IMR-90 (cell line): ENCODE results near the gene CCDC27. TPM values are rescaled to one million over a fixed set of nuclear protein-coding genes. Genes with fewer than 3 reads are reported as not detected.

Experiments used
- ATAC-seq: fragments of 200-7000 bp; cut with Tn5 transposase; 2 replicates; pipeline ENCODE4 v1.9.1; 2020; ENCODE audit warnings: low read depth, mild to moderate bottlenecking, moderate library complexity
- BruUV-seq: library from RNA; stranded (reverse); fragments of 400-500 nt; replicated peaks from 2 replicates; lab custom pipeline; 2021; lab: Mats Ljungman, UMichigan
- CTCF ChIA-PET: fragments of 300-600 bp; formaldehyde crosslinking; extraction: SDS; loops from one replicate; lab custom pipeline; 2021; ENCODE audit warnings: antibody characterized with exemption; lab: Yijun Ruan, JAX
- POLR2A ChIA-PET: fragments of 300-600 bp; sonication (Branson Sonifier 250); formaldehyde crosslinking; loops from one replicate; lab custom pipeline; 2022; ENCODE audit warnings: antibody characterized with exemption; ENCODE audit not compliant: unreplicated experiment; lab: Charles Lee
- DNase-seq: peaks from one replicate; pipeline ENCODE4 v3.0.0; 2013
- H2AFZ ChIP-seq: replicated peaks from 2 replicates; pipeline ENCODE3; 2013; ENCODE audit warnings: low read length, mild to moderate bottlenecking; ENCODE audit not compliant: poor library complexity
- H2AK5ac ChIP-seq: 2 replicates; pipeline ENCODE4 v1.6.1; 2013; ENCODE audit warnings: low read depth, low read length, inconsistent platforms
- H2AK9ac ChIP-seq: replicated peaks from 2 replicates; pipeline ENCODE3; 2013; ENCODE audit warnings: mild to moderate bottlenecking, low read depth, low read length, moderate library complexity; ENCODE audit not compliant: poor library complexity
- H2BK120ac ChIP-seq: 2 replicates; pipeline ENCODE4 v1.6.1; 2013; ENCODE audit warnings: low read depth, low read length, inconsistent platforms
- H2BK15ac ChIP-seq: 3 replicates; pipeline ENCODE4 v1.6.1; 2013; ENCODE audit warnings: low read depth, low read length, inconsistent platforms
- H2BK20ac ChIP-seq: 2 replicates; pipeline ENCODE4 v1.6.1; 2013; ENCODE audit warnings: low read depth, mild to moderate bottlenecking, inconsistent platforms, low read length, moderate library complexity
- H2BK5ac ChIP-seq: 2 replicates; pipeline ENCODE4 v1.6.1; 2013; ENCODE audit warnings: mild to moderate bottlenecking, low read depth, low read length, inconsistent platforms; ENCODE audit not compliant: poor library complexity, severe bottlenecking
- H3K14ac ChIP-seq: replicated peaks from 2 replicates; pipeline ENCODE4 v1.6.1; 2013; ENCODE audit warnings: low read depth, low read length, inconsistent platforms
- H3K18ac ChIP-seq: 2 replicates; pipeline ENCODE4 v1.6.1; 2013; ENCODE audit warnings: low read depth, low read length, control low read depth
- H3K23ac ChIP-seq: 2 replicates; pipeline ENCODE4 v1.6.1; 2013; ENCODE audit warnings: low read depth, low read length, inconsistent platforms
- H3K27ac ChIP-seq: 2 replicates; pipeline ENCODE4 v1.5.1; 2013; ENCODE audit warnings: mild to moderate bottlenecking, control low read depth, low read length; ENCODE audit not compliant: insufficient read depth
- H3K27me3 ChIP-seq: 2 replicates; pipeline ENCODE4 v1.6.1; 2013; ENCODE audit warnings: low read length; ENCODE audit not compliant: control insufficient read depth, insufficient read depth
- H3K36me3 ChIP-seq: 2 replicates; pipeline ENCODE4 v1.6.1; 2013; ENCODE audit warnings: low read length, mixed read lengths; ENCODE audit not compliant: control insufficient read depth, insufficient read depth
- H3K4ac ChIP-seq: 2 replicates; pipeline ENCODE4 v1.6.1; 2013; ENCODE audit warnings: low read depth, low read length, inconsistent platforms
- H3K4me1 ChIP-seq: 2 replicates; pipeline ENCODE4 v1.6.1; 2013; ENCODE audit warnings: low read length, mixed read lengths; ENCODE audit not compliant: control insufficient read depth, insufficient read depth
- H3K4me2 ChIP-seq: 2 replicates; pipeline ENCODE4 v1.6.1; 2013; ENCODE audit warnings: low read depth, mild to moderate bottlenecking, control low read depth, low read length, moderate library complexity
- H3K4me3 ChIP-seq: 2 replicates; pipeline ENCODE4 v1.5.1; 2013; ENCODE audit warnings: low read depth, mild to moderate bottlenecking, control low read depth, low read length, moderate library complexity; ENCODE audit not compliant: insufficient read depth
- H3K56ac ChIP-seq: 2 replicates; pipeline ENCODE4 v1.6.1; 2013; ENCODE audit warnings: low read length, inconsistent platforms; ENCODE audit not compliant: insufficient read depth; ENCODE audit errors: extremely low read depth
- H3K79me1 ChIP-seq, 2 experiments: 2 replicates each; pipeline ENCODE4 v1.6.1; 2013; ENCODE audit warnings: low read length in 2 of 2, inconsistent platforms in 1 of 2, low read depth in 1 of 2
- H3K9ac ChIP-seq: 2 replicates; pipeline ENCODE4 v1.6.1; 2013; ENCODE audit warnings: low read depth, low read length, control low read depth
- H3K9me1 ChIP-seq: 2 replicates; pipeline ENCODE4 v1.6.1; 2013; ENCODE audit warnings: low read length, inconsistent platforms; ENCODE audit not compliant: insufficient read depth
- H3K9me3 ChIP-seq: 2 replicates; pipeline ENCODE4 v1.6.1; 2013; ENCODE audit warnings: low read length; ENCODE audit not compliant: control insufficient read depth, insufficient read depth
- H4K20me1 ChIP-seq: 2 replicates; pipeline ENCODE4 v1.6.1; 2013; ENCODE audit warnings: low read length, inconsistent platforms; ENCODE audit not compliant: insufficient read depth
- H4K5ac ChIP-seq: 2 replicates; pipeline ENCODE4 v1.6.1; 2013; ENCODE audit warnings: mild to moderate bottlenecking, low read depth, low read length, control low read depth
- H4K8ac ChIP-seq, 2 experiments: 2 replicates each; pipeline ENCODE4 v1.6.1; 2013; ENCODE audit warnings: low read depth in 2 of 2, low read length in 2 of 2, control low read depth in 1 of 2, inconsistent platforms in 1 of 2
- H4K91ac ChIP-seq: 2 replicates; pipeline ENCODE4 v1.6.1; 2013; ENCODE audit warnings: low read depth, low read length, inconsistent platforms; ENCODE audit not compliant: insufficient read depth
- CEBPB ChIP-seq: IDR thresholded peaks from 2 replicates; pipeline ENCODE4 v1.6.1; 2012; ENCODE audit warnings: low read depth, low read length, improper control_type of control experiment
- USF2 ChIP-seq: fragments of 150-350 bp; IDR thresholded peaks from 2 replicates; pipeline ENCODE4 v1.6.1; 2017; ENCODE audit warnings: mild to moderate bottlenecking, antibody characterized with exemption, low read length, low read depth
- WGBS, 2 experiments: methylation state at CpG; one replicate each; pipeline versions ENCODE4 v1.1.5 to v1.1.7; 2013; ENCODE audit warnings: missing lambda C conversion rate in 2 of 2; ENCODE audit not compliant: insufficient read length in 1 of 2; ENCODE audit errors: extremely low coverage in 2 of 2; 5-methylcytosine and 5-hydroxymethylcytosine counted together
- dilution Hi-C: fragments of 300-500 bp; cut with HindIII; formaldehyde crosslinking; loops from one replicate; pipeline ENCODE4 v1.14.3; 2018; ENCODE audit warnings: low sequenced_read_pairs; ENCODE audit not compliant: unreplicated experiment
- in situ Hi-C: fragments of 300-500 bp; cut with MboI; formaldehyde crosslinking; loops from 3 replicates; pipeline ENCODE4 v1.14.3; 2019; ENCODE audit warnings: low sequenced_read_pairs, inconsistent platforms, mixed read lengths
- intact Hi-C: fragments of 100-400 bp; cut with micrococcal nuclease; formaldehyde crosslinking; loops from 2 replicates; pipeline ENCODE4 v1.10.0; 2022
- polyA plus RNA-seq, 3 experiments: library from polyadenylated mRNA; depleted of rRNA; stranded (reverse); fragments of >200 nt; gene quantifications; 2 replicates each; pipeline ENCODE4 v1.2.3, GENCODE V29; 2012; ENCODE audit warnings: low replicate concordance in 1 of 3
- total RNA-seq: library from RNA; depleted of rRNA; stranded (reverse); fragments of >200 nt; gene quantifications from 2 replicates; pipeline ENCODE4 v1.2.3, GENCODE V29; 2012

The CCDC27 gene
- total and polyA plus RNA-seq, 2 of the 4 experiments (the other 2 are of a cell fraction) = not detected

- Histone ChIP-seq H3K9me3 (no peaks in the 10 kb centered on the region), H2BK120ac (no peak overlapping the region), H4K91ac (no peak overlapping the region), H3K23ac (no peak overlapping the region), H2AK5ac (no peak overlapping the region), H2BK5ac (no peak overlapping the region), H4K8ac (no peak overlapping the region), H2BK20ac (no peak overlapping the region), H3K4ac (no peak overlapping the region), H3K4me3 (no peak overlapping the region), H3K9ac (no peak overlapping the region), H3K36me3 (no peaks in the 10 kb centered on the region), H3K4me2 (no peak overlapping the region), H3K18ac (no peak overlapping the region), H3K79me1 (no peaks in the 10 kb centered on the region), H3K9me1 (no peaks in the 10 kb centered on the region), H4K5ac (no peak overlapping the region), H2BK15ac (no peak overlapping the region), H3K27ac (no peak overlapping the region), H3K56ac (no peak overlapping the region), H2AFZ (no peak overlapping the region), H3K27me3 (peaks cover 74% of the 10 kb centered on the region), H3K4me1 (no peaks in the 10 kb centered on the region), H3K14ac (no peak overlapping the region), H2AK9ac (no peak overlapping the region), H4K20me1 (no peaks in the 10 kb centered on the region)
- DNase-seq = no peak
- dilution Hi-C loops (no loop called here), in situ Hi-C loops (no loop called here), intact Hi-C loops (no loop called here)
- no TSS peak for BruUV-seq
- ATAC-seq = no peak
- TF ChIP-seq USF2 (no peak), CEBPB (no peak)
- ChIA-PET POLR2A (no interaction called here), CTCF (no interaction called here)
- WGBS, 2 experiments = 22% methylated on average over 1 of the region's 19 CpGs; no CpG with 5 or more reads in 1 of the 2 experiments
Observed at GRCh38 chr1:3712573-3713535, 39.4 kb upstream of the CCDC27 start.
